GM12865 (cell line): ENCODE data around the gene SFTPB.

ENCODE experiments used
- DNase-seq: peaks from one replicate; pipeline ENCODE4 v3.0.0; 2010; ENCODE audit warnings: low read depth
- H3K4me3 ChIP-seq: 2 replicates; pipeline ENCODE4 v1.5.1; 2011; ENCODE audit warnings: mild to moderate bottlenecking, low read depth, low read length, control low read depth
- TF ChIP-seq, protein P1 (sequence below): IDR thresholded peaks from 2 replicates; pipeline ENCODE4 v1.5.1; 2011; ENCODE audit warnings: low read length, control low read depth, low read depth, inconsistent platforms; ENCODE audit not compliant: insufficient read depth; ENCODE audit errors: missing control alignments

Gene SFTPB

DNA sequence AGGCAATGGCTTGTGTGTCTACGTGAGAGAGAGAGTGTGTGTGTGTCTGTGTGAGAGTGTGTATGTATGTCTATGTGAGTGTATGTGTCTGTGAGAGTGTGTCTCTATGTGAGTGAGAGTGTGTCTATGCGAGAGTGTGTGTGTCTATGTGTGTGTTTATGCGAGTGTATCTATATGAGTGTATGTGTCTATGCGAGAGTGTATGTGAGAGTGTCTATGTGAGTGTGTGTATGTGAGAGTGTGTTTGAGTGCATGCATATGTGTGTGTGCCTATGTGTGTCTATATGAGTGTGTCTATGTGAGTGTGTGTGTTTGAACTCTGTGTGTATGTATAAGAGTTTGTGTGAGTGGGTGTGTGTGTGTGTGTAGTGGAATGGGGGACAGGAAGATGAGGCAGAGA lies 16.4 kb upstream of the SFTPB start:
- no peak for DNase-seq
- no peak overlapping the region for H3K4me3 ChIP-seq
- TF ChIP-seq, protein P1, sequence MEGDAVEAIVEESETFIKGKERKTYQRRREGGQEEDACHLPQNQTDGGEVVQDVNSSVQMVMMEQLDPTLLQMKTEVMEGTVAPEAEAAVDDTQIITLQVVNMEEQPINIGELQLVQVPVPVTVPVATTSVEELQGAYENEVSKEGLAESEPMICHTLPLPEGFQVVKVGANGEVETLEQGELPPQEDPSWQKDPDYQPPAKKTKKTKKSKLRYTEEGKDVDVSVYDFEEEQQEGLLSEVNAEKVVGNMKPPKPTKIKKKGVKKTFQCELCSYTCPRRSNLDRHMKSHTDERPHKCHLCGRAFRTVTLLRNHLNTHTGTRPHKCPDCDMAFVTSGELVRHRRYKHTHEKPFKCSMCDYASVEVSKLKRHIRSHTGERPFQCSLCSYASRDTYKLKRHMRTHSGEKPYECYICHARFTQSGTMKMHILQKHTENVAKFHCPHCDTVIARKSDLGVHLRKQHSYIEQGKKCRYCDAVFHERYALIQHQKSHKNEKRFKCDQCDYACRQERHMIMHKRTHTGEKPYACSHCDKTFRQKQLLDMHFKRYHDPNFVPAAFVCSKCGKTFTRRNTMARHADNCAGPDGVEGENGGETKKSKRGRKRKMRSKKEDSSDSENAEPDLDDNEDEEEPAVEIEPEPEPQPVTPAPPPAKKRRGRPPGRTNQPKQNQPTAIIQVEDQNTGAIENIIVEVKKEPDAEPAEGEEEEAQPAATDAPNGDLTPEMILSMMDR, result no peak

DNA sequence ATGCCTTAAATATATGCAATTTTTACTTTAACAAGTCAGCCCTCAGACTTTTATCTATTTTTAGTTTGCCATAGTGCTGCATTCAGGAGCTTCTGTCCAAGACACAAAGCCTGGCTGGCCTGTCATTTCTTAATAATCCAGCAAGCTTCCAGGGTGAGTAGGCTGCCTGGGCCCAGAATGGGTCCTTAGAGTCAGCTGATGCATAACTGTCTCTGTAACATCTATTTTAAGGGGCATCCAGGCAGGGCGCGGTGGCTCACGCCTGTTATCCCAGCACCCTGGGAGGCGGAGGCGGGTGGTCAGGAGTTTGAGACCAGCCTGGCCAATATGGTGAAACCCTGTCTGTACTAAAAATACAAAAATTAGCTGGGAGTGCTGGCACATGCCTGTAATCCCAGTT lies 14.4 kb upstream of the SFTPB start:
- H3K4me3 ChIP-seq, result no peak overlapping the region
- TF ChIP-seq, protein P1, result no peak
- no peak for DNase-seq

DNA sequence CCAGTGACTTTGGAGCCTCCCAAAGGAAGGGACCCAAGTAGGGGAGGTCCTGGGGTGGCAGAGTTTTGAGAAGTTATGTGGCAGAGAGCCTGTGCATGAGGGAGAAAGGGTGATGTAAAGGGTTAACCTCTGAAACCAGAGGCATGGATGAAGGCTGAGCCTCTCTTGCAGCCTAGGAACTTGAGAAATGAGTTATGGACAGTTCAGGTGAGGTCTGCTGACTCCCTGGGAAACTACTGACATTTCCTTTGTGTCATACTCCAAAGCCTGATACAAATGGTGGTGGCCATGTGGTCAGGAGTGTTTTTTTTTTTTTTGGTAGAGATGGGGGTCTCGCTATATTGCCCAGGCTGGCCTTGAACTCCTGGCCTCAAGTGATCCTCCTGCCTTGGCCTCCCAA lies 13.8 kb upstream of the SFTPB start:
- TF ChIP-seq, protein P1, result no peak
- H3K4me3 ChIP-seq, result no peak overlapping the region
- no peak for DNase-seq

DNA sequence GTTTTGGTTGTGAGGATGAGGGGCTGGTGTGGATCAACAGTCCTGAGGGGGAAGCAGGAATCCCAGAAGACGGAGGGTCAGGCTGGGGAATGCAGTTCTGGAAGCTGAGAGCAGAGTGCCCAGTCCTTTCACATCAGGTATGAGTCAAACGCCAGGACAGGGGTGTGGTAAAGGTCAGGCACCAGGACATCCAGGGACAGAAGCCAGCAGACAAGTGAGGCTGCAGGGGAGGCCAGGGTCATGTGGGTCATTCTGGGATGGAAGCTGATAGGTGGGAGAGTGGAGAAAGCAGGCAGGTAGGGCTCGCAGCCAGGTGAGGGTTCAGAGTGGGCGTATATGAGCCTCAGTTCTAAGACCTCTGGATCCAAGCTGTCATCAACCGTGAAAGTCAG lies 13.4 kb upstream of the SFTPB start:
- no peak overlapping the region for H3K4me3 ChIP-seq
- no peak for DNase-seq
- TF ChIP-seq, protein P1, result no peak

DNA sequence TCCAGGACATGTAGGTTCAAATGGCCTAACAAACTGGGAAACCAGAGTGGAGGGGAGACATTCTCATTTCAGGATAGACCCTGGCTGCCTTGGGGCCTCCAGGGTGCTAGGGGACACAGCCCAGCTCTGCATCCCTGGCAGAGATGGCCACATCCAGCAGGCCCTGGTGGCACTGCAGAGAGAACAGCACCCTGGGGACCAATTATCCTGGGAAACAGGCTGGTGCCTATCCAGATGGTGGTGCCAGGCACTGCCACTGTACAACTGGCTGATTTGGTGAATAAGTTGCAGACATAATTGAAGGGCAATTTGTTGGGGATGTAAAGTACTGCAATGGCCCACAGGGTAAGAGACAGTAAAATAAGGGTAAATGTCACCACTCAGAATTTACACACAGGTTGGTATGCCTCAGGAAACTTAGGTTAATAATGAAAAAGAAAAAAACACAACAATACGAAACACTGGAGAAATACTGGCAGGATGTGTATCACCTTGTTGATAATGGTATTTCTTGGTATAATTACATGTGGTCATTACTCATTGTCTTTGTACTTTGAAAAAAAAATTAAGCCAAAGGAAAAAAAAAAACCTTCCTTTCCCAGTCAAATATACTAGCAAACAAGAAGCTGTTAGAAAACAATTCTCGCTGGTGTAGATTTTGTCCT lies 12.8 kb upstream of the SFTPB start:
- DNase-seq, result no peak
- TF ChIP-seq, protein P1, result no peak
- H3K4me3 ChIP-seq, result no peak overlapping the region

DNA sequence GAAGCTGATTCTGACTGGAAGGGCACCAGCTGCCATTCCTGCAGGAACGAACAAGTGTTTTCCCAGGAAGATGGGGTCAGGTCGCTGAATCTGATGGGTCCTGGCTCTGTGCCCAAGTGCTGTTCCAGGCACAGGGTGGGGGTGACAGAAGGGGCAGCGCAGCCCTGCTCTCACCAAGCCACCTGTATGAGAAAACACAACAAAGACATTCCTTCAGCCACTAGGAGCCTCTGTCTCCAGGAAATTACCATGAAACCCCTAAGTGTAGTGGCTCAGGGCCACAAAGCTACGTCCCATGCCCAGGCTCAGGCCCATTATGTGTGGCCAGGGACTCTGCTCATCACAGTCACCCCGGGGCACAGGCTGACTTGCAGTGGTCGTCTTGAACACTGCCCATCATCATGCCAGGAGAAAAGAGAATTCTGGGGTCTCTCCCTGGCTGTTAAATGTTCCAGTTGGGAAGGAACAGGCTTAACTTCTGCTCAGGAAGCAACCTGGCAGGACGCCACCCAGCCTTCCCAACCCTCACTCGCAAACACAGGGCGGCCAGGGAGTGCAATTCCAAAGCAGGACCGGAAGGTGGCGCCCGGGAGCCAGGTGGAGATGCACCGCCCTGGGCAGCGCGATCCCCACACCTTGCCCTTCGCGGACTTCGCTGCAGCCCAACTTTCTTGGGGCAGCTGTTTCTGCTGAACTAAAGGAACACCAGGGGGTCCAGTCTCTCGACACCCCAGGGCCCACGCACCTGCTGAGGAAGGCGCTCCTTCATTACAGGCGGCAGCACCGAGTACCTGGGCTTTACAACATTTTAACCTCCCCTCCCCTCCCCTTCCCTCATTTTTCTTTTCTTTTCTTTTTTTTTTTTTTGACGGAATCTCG lies 11.0 kb upstream of the SFTPB start:
- TF ChIP-seq, protein P1, result peak; percentile 99
- peak; percentile 64 for DNase-seq
- no peak overlapping the region for H3K4me3 ChIP-seq
